Dermis blood vessel endothelial cell (primary cell): ENCODE results near the gene ERMARD. TPM values are rescaled to one million over a fixed set of nuclear protein-coding genes. Genes with fewer than 3 reads are reported as not detected.
"Not testable (repeated sequence)": the region's sequence is repeated elsewhere in the genome, so short reads cannot be mapped to it uniquely, and the experiment has no call there.

Experiments used
- DNase-seq: peaks from one replicate; pipeline ENCODE4 v3.0.0; 2010
- total RNA-seq: library from RNA; depleted of rRNA; stranded (reverse); fragments of >200 nt; gene quantifications from 2 replicates; pipeline ENCODE4 v1.2.3, GENCODE V29; 2014

Gene ERMARD
- total RNA-seq, 1 donor from 2014 or later = 18.2 TPM

GRCh38 chr6:169738204-169738975, 13.0 kb upstream of the ERMARD start:
- DNase-seq = no peak

GRCh38 chr6:169738976-169739529, 12.4 kb upstream of the ERMARD start:
- no peak for DNase-seq

- DNase-seq = no peak
These were observed 10.1 kb upstream of the ERMARD start for GRCh38 chr6:169741344-169741743.

- no peak for DNase-seq
These were observed 6.0 kb upstream of the ERMARD start for GRCh38 chr6:169745405-169745804.

- no peak for DNase-seq
These were observed 4.9 kb upstream of the ERMARD start for GRCh38 chr6:169746556-169746955.

- peak; percentile 28 for DNase-seq
These were observed 727 bp downstream of the ERMARD start for GRCh38 chr6:169752074-169752623.

GRCh38 chr6:169755162-169755561, 3.7 kb downstream of the ERMARD start:
- no peak for DNase-seq

GRCh38 chr6:169763308-169763707, 11.9 kb downstream of the ERMARD start:
- no peak for DNase-seq

- DNase-seq = no peak
These were observed 12.5 kb downstream of the ERMARD start for GRCh38 chr6:169763881-169764280.

GRCh38 chr6:169765789-169766188, 14.4 kb downstream of the ERMARD start:
- DNase-seq = not testable (repeated sequence)

GRCh38 chr6:169766232-169766631, 14.8 kb downstream of the ERMARD start:
- no peak for DNase-seq

GRCh38 chr6:169766921-169767736, 15.7 kb downstream of the ERMARD start:
- no peak for DNase-seq

- no peak for DNase-seq
These were observed 22.9 kb downstream of the ERMARD start for GRCh38 chr6:169774347-169774746.

GRCh38 chr6:169775321-169775720, 23.9 kb downstream of the ERMARD start:
- no peak for DNase-seq

- DNase-seq = no peak
These were observed 25.0 kb downstream of the ERMARD start for GRCh38 chr6:169776379-169776778.

- DNase-seq = no peak
These were observed 26.5 kb downstream of the ERMARD start for GRCh38 chr6:169777896-169778295.

- DNase-seq = no peak
These were observed 27.2 kb downstream of the ERMARD start for GRCh38 chr6:169778646-169779045.

- no peak for DNase-seq
These were observed 27.8 kb downstream of the ERMARD start for GRCh38 chr6:169779092-169779815.

- no peak for DNase-seq
These were observed 28.5 kb downstream of the ERMARD start for GRCh38 chr6:169779896-169780295.

GRCh38 chr6:169780571-169781091, 29.2 kb downstream of the ERMARD start:
- DNase-seq = peak; percentile 31

GRCh38 chr6:169782966-169783365, 31.5 kb downstream of the ERMARD start:
- DNase-seq = no peak

- no peak for DNase-seq
These were observed 32.0 kb downstream of the ERMARD start for GRCh38 chr6:169783401-169783800.
